ENCODE results near the gene NOTCH2NLA. TPM values are rescaled to one million over a fixed set of nuclear protein-coding genes. Genes with fewer than 3 reads are reported as not detected.
"Not testable (repeated sequence)": the region's sequence is repeated elsewhere in the genome, so short reads cannot be mapped to it uniquely, and the experiment has no call there.

NOTCH2NLA gene
- total RNA-seq, 6 experiments from 2014 or later, result 18.5 to 29.2 (median 23.1) TPM

GRCh38 chr1:146257992-146258552 is 29.3 kb upstream of the NOTCH2NLA start:
- no CpG with 5 or more reads among the region's 1 CpG for WGBS (ENCODE audit: insufficient coverage, low coverage, low lambda C conversion rate, missing lambda C conversion rate)
- H3K27ac ChIP-seq; H3K4me3 ChIP-seq; H3K27me3 ChIP-seq; H3K36me3 ChIP-seq; H3K4me1 ChIP-seq; DNase-seq; intact Hi-C loops (cut with DNase I); H3K9me3 ChIP-seq: not testable (repeated sequence)
- peak in 3 of 4 donors; percentile 17 to 82 (median 61) for ATAC-seq

- H3K36me3 ChIP-seq; ATAC-seq; H3K4me1 ChIP-seq; H3K9me3 ChIP-seq; intact Hi-C loops (cut with DNase I); H3K4me3 ChIP-seq; H3K27ac ChIP-seq; H3K27me3 ChIP-seq: not testable (repeated sequence)
- WGBS (ENCODE audit: insufficient coverage, low coverage, low lambda C conversion rate, missing lambda C conversion rate), result no CpG with 5 or more reads among the region's 4 CpGs
- DNase-seq, result peak in 1 of 3 donors; percentile 5
Measured at GRCh38 chr1:146254569-146255197, 25.9 kb upstream of the NOTCH2NLA start.

GRCh38 chr1:146253249-146253855 is 24.5 kb upstream of the NOTCH2NLA start:
- H3K4me1 ChIP-seq; H3K36me3 ChIP-seq; DNase-seq; intact Hi-C loops (cut with DNase I); H3K27ac ChIP-seq; H3K27me3 ChIP-seq; H3K4me3 ChIP-seq; H3K9me3 ChIP-seq: not testable (repeated sequence)
- WGBS (ENCODE audit: insufficient coverage, low coverage, low lambda C conversion rate, missing lambda C conversion rate), result no CpG with 5 or more reads among the region's 4 CpGs
- ATAC-seq, result peak; percentile 66 to 86 (median 78)

- H3K36me3 ChIP-seq; H3K4me1 ChIP-seq; H3K27ac ChIP-seq; H3K27me3 ChIP-seq; H3K9me3 ChIP-seq; DNase-seq; H3K4me3 ChIP-seq; intact Hi-C loops (cut with DNase I): not testable (repeated sequence)
- peak in 1 of 4 donors; percentile 12 for ATAC-seq
- no CpG with 5 or more reads among the region's 1 CpG for WGBS (ENCODE audit: insufficient coverage, low coverage, low lambda C conversion rate, missing lambda C conversion rate)
Measured at GRCh38 chr1:146251523-146251922, 22.7 kb upstream of the NOTCH2NLA start.

GRCh38 chr1:146248643-146249042 is 19.8 kb upstream of the NOTCH2NLA start:
- H3K36me3 ChIP-seq; H3K27me3 ChIP-seq; H3K9me3 ChIP-seq; H3K4me3 ChIP-seq; H3K4me1 ChIP-seq; intact Hi-C loops (cut with DNase I); DNase-seq; H3K27ac ChIP-seq: not testable (repeated sequence)
- WGBS (ENCODE audit: insufficient coverage, low coverage, low lambda C conversion rate, missing lambda C conversion rate), result no CpG with 5 or more reads among the region's 4 CpGs
- peak in 1 of 4 donors; percentile 60 for ATAC-seq

- intact Hi-C loops (cut with DNase I); ATAC-seq: not testable (repeated sequence)
- WGBS (ENCODE audit: insufficient coverage, low coverage, low lambda C conversion rate, missing lambda C conversion rate), result no CpG with 5 or more reads among the region's 2 CpGs
Measured at GRCh38 chr1:146236626-146237025, 7.8 kb upstream of the NOTCH2NLA start.

GRCh38 chr1:146236026-146236601 is 7.3 kb upstream of the NOTCH2NLA start:
- whole genome bisulfite sequencing (ENCODE audit: insufficient coverage, low coverage, low lambda C conversion rate, missing lambda C conversion rate), result no CpG with 5 or more reads among the region's 5 CpGs

More at GRCh38 chr1:146236626-146237025, 7.8 kb upstream of the NOTCH2NLA start:
- not testable (repeated sequence) for DNase-seq, H3K4me1 ChIP-seq, H3K9me3 ChIP-seq, H3K27me3 ChIP-seq, H3K36me3 ChIP-seq, H3K27ac ChIP-seq, H3K4me3 ChIP-seq

GRCh38 chr1:146228144-146228682 is 608 bp downstream of the NOTCH2NLA start:
- DNase-seq (peak; percentile 19 to 56 (median 40)), ATAC-seq (peak in 2 of 4 donors; percentile 19 to 41)
- H3K27me3 ChIP-seq; H3K36me3 ChIP-seq; H3K9me3 ChIP-seq; intact Hi-C loops (cut with DNase I); H3K4me1 ChIP-seq: not testable (repeated sequence)
- Histone ChIP-seq H3K27ac (peak overlapping the region in 1 of 3 donors; percentile 47), H3K4me3 (peak overlapping the region; percentile 51 to 59 (median 56))
- no CpG with 5 or more reads among the region's 53 CpGs for WGBS (ENCODE audit: insufficient coverage, low coverage, low lambda C conversion rate, missing lambda C conversion rate)

More at GRCh38 chr1:146236026-146236601, 7.3 kb upstream of the NOTCH2NLA start:
- H3K36me3 ChIP-seq; H3K4me1 ChIP-seq; H3K27ac ChIP-seq; intact Hi-C loops (cut with DNase I); H3K27me3 ChIP-seq; H3K9me3 ChIP-seq; DNase-seq; H3K4me3 ChIP-seq: not testable (repeated sequence)
- peak in 2 of 4 donors; percentile 13 to 18 for ATAC-seq

- H3K4me3 ChIP-seq; H3K9me3 ChIP-seq; H3K27me3 ChIP-seq; ATAC-seq; H3K36me3 ChIP-seq; H3K4me1 ChIP-seq; intact Hi-C loops (cut with DNase I); H3K27ac ChIP-seq: not testable (repeated sequence)
- peak in 2 of 3 donors; percentile 17 to 31 for DNase-seq
- 0% methylated on average over 1 of the region's 5 CpGs for WGBS (ENCODE audit: insufficient coverage, low coverage, low lambda C conversion rate, missing lambda C conversion rate)
Measured at GRCh38 chr1:146174531-146174930, 54.3 kb downstream of the NOTCH2NLA start.

GRCh38 chr1:146167740-146168139 is 61.1 kb downstream of the NOTCH2NLA start:
- intact Hi-C loops (cut with DNase I); ATAC-seq; H3K36me3 ChIP-seq; H3K4me1 ChIP-seq; H3K9me3 ChIP-seq; DNase-seq; H3K27ac ChIP-seq; H3K27me3 ChIP-seq; H3K4me3 ChIP-seq: not testable (repeated sequence)
- no CpG with 5 or more reads among the region's 1 CpG for WGBS (ENCODE audit: insufficient coverage, low coverage, low lambda C conversion rate, missing lambda C conversion rate)

GRCh38 chr1:146167273-146167672 is 61.5 kb downstream of the NOTCH2NLA start:
- H3K4me1 ChIP-seq; H3K9me3 ChIP-seq; ATAC-seq; H3K36me3 ChIP-seq; H3K27me3 ChIP-seq; DNase-seq; H3K27ac ChIP-seq; H3K4me3 ChIP-seq; intact Hi-C loops (cut with DNase I): not testable (repeated sequence)
- no CpG with 5 or more reads among the region's 1 CpG for WGBS (ENCODE audit: insufficient coverage, low coverage, low lambda C conversion rate, missing lambda C conversion rate)

All from right lobe of liver (tissue), 6 donors.